CD4-positive, alpha-beta T cell treated with Interleukin-6 at 100 ng/mL for 8 hours (primary cell): Measurements from ENCODE around the gene ANKRD28.
"Not testable (repeated sequence)": the region's sequence is repeated elsewhere in the genome, so short reads cannot be mapped to it uniquely, and the experiment has no call there.

ENCODE experiments used
- DNase-seq: peaks from one replicate; pipeline ENCODE4 v3.0.0-alpha.2; 2020; ENCODE audit warnings: mixed read lengths, low spot score

ANKRD28 gene

GRCh38 chr3:15771444-15771843 is 26.3 kb downstream of the ANKRD28 start:
- DNase-seq = no peak

- DNase-seq = no peak
Measured at GRCh38 chr3:15769256-15769915, 28.4 kb downstream of the ANKRD28 start.

DNA sequence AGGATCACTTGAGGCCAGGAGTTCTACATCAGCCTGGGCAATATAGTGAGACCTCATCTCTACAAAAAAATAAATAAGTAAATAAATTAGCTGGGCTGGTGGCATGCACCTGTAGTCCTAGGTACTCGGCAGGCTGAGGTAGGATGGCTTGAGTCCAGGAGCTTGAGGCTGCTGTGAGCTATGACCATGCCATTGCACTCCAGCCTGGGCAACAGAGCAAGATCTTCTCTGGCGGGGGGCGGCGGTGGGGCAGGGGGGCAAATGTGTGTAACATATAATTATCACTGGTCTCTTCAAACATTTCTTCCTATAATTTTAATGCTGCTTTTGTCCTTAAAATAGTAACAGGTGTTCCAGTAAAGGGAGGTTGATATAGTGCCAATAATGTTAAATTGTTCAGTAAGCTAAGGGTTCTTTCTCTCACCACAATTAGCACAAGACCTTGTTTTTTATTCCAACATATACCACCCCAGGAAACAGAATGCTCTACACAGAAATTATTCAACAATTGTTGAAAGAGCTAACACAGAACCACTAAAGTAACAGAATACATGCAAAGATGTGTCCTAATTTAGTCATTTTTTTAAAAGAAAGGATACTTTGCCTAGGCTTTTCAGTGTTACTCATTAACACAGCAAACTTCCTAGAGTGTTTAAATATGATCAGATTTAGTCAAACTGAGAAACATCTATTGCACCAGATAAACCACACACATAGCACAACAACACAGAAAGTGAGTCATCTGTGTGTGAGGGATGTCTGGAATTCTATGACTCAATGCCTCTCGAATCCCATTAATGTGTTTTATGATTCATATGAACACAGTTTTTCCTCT is 29.1 kb downstream of the ANKRD28 start:
- DNase-seq = no peak

- no peak for DNase-seq
Measured at GRCh38 chr3:15766406-15766805, 31.4 kb downstream of the ANKRD28 start.

- no peak for DNase-seq
Measured at GRCh38 chr3:15758295-15758694, 39.5 kb downstream of the ANKRD28 start.

DNA sequence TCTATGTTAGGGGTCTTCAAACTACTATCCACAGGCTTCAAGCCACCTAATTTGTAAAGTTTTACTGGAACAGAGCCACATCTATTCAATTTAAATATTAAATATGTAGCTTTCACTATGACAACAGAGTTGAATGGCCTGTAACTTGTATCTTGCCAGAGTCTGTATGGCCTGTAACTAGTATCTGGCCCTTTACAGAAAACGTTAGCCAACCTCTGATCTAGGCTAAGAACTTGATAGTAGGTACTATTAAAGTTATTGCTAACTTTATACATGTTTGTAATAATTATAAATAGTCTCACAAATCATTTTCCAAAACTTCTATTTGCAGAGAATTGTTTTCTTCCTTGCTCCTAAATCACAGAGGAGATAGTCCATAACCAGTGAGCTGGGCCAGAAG is 40.0 kb downstream of the ANKRD28 start:
- no peak for DNase-seq

GRCh38 chr3:15756505-15756904 is 41.3 kb downstream of the ANKRD28 start:
- no peak for DNase-seq

- DNase-seq = no peak
Measured at GRCh38 chr3:15755780-15756179, 42.0 kb downstream of the ANKRD28 start.

- no peak for DNase-seq
Measured at GRCh38 chr3:15755181-15755580, 42.6 kb downstream of the ANKRD28 start.

GRCh38 chr3:15754047-15754446 is 43.7 kb downstream of the ANKRD28 start:
- no peak for DNase-seq

GRCh38 chr3:15753056-15753710 is 44.6 kb downstream of the ANKRD28 start:
- DNase-seq = no peak

DNA sequence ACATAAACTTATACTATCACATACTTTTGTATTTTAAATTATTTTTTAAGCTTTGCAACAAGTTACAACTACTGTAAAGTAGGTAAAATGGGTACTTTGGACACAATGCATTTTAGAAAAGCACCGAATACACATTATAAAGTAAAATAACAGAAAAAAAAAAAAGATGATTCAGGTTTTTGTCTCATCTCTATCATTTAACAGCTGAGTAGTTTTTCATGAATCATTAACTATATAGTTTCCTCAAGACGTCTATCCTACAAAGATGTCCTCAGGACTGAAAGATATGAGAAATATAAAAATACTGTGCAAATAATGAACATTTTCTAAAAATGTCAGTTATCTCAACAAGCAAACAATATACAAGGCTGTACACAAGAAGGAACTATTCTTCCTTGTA is 46.9 kb downstream of the ANKRD28 start:
- no peak for DNase-seq

GRCh38 chr3:15750143-15750542 is 47.6 kb downstream of the ANKRD28 start:
- no peak for DNase-seq

DNA sequence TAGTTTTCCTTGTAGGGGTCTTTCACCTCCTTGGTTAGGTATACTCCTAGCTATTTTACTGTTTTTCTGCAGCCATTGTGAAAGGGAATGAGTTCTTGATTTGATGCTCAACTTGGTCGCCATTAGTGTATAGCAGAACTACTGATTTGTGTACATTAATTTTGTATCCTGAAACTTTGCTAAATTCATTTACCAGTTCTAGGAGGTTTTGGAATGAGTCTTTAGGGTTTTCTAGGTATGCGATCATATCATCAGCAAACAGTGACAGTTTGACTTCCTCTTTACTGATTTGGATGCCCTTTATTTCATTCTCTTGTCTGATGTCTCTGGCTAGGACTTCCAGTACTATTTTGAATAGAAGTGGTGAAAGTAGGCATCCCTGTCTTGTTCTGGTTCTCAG is 51.9 kb downstream of the ANKRD28 start:
- not testable (repeated sequence) for DNase-seq

DNA sequence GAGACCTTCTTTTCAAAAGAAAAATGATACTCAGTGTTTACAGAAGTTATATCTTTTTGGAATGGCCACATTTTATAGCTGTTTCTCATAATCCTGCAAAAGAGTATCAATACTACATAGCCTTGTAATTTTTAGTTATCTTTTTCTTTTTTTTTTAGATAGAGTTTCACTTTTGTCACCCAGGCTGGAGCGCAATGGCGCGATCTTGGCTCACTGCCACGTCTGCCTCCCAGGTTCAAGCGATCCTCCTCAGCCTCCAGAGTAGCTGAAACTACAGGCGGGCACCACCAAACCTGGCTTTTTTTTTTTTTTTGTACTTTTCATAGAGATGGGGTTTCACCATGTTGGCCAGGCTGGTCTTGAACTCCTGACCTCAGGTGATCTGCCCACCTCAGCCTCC is 53.6 kb downstream of the ANKRD28 start:
- DNase-seq = no peak

DNA sequence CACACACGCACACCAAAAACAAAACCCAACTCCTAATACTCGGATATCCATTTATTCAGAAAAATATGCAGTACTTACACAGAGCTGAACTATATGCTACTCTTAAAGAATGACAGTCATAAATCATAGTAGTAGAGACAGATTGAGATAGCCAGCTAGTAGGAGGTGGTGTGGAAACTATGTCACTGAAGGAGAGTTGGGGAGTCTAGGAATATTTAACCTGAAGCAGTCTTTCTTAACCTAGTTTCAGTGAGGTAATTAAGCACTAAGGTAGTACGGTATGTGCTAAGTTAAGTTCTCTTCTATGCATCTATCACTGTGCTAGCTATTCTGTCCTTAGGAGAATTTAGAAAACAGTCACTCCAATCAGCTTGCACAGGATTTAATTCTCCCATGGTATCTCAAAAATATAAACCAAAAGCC is 54.2 kb downstream of the ANKRD28 start:
- no peak for DNase-seq

DNA sequence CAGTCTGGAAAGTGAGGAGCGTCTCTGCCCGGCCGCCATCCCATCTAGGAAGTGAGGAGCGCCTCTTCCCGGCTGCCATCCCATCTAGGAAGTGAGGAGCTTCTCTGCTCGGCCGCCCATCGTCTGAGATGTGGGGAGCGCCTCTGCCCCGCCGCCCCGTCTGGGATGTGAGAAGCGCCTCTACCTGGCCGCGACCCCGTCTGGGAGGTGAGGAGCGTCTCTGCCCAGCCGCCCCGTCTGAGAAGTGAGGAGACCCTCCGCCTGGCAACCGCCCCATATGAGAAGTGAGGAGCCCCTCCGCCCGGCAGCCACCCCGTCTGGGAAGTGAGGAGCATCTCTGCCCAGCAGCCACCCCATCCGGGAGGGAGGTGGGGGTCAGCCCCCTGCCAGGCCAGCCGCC is 55.5 kb downstream of the ANKRD28 start:
- not testable (repeated sequence) for DNase-seq

DNA sequence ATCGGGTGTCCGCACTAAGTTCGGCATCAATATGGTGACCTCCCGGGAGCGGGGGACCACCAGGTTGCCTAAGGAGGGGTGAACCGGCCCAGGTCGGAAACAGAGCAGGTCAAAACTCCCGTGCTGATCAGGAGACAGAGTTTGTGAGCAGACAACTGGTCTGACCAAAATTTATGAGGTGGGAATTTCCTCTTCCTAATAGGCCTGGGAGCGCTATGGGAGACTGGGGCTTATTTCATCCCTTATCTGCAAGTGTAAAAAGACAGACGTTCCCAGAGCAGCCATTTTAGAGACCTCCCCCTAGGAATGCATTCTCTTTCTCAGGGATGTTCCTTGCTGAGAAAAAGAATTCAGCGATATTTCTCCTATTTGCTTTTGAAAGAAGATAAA is 59.2 kb downstream of the ANKRD28 start:
- not testable (repeated sequence) for DNase-seq

DNA sequence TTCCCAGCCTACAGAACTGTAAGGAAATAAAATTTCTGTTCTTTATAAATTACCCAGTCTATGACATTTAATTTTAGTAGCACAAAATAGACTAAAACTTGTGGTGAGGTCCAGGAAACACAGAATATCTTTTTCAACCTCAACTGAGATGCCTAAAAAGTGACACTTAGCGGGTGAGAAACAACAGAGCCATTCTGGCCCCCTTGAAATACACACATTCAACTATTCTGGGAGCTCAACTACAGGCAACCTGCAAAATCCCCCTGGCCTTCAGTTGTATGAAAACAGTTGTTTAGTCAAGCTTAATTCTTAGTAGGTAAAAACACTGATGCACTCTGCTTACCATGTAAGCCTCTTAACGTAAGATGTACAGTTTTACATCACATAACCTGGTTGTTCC is 66.8 kb downstream of the ANKRD28 start:
- no peak for DNase-seq

GRCh38 chr3:15728766-15729165 is 69.0 kb downstream of the ANKRD28 start:
- no peak for DNase-seq

- DNase-seq = no peak
Measured at GRCh38 chr3:15726881-15727280, 70.9 kb downstream of the ANKRD28 start.

- DNase-seq = no peak
Measured at GRCh38 chr3:15726043-15726442, 71.7 kb downstream of the ANKRD28 start.

- no peak for DNase-seq
Measured at GRCh38 chr3:15724446-15724845, 73.3 kb downstream of the ANKRD28 start.
